Activated CD8-positive, alpha-beta T cell treated with anti-CD3 and anti-CD28 coated beads for 36 hours (primary cell): ENCODE results near the gene SND1. TPM values are rescaled to one million over a fixed set of nuclear protein-coding genes. Genes with fewer than 3 reads are reported as not detected.

Source experiments
- ATAC-seq: fragments of 200-7000 bp; cut with Tn5 transposase; one replicate; pipeline ENCODE4 v1.10.0; 2021; ENCODE audit warnings: mild to moderate bottlenecking, moderate library complexity
- CTCF ChIA-PET: fragments of 350-600 bp; sonication (Branson Sonifier 250); formaldehyde crosslinking; loops from one replicate; lab custom pipeline; 2021; ENCODE audit warnings: antibody characterized with exemption; lab: Charles Lee
- POLR2A ChIA-PET: fragments of 350-600 bp; sonication (Branson Sonifier 250); formaldehyde crosslinking; loops from one replicate; lab custom pipeline; 2021; ENCODE audit warnings: antibody characterized with exemption; lab: Charles Lee
- DNase-seq: peaks from one replicate; pipeline ENCODE4 v3.0.0-alpha.2; 2020
- H3K27ac Mint-ChIP-seq: one replicate; pipeline ENCODE4 v1.8.0; 2021; ENCODE audit warnings: mild to moderate bottlenecking, mixed read lengths
- H3K27me3 Mint-ChIP-seq: one replicate; pipeline ENCODE4 v1.8.0; 2021; ENCODE audit warnings: mixed read lengths
- H3K36me3 Mint-ChIP-seq: one replicate; pipeline ENCODE4 v1.8.0; 2021; ENCODE audit warnings: low read depth, mixed read lengths
- H3K4me1 Mint-ChIP-seq: one replicate; pipeline ENCODE4 v1.8.0; 2021; ENCODE audit warnings: low read depth, mixed read lengths
- H3K4me3 Mint-ChIP-seq: one replicate; pipeline ENCODE4 v1.8.0; 2021; ENCODE audit warnings: mild to moderate bottlenecking, moderate library complexity, mixed read lengths
- H3K9me3 Mint-ChIP-seq: one replicate; pipeline ENCODE4 v1.8.0; 2021; ENCODE audit warnings: mixed read lengths
- CTCF ChIP-seq: fragments of 200-600 bp; IDR thresholded peaks from one replicate; pipeline ENCODE4 v1.8.0; 2022; ENCODE audit warnings: antibody characterized with exemption, mild to moderate bottlenecking
- intact Hi-C: fragments of 100-400 bp; cut with micrococcal nuclease; formaldehyde crosslinking; loops from one replicate; pipeline ENCODE4 v1.10.0; 2022
- total RNA-seq, 2 experiments: library from RNA; stranded (reverse); gene quantifications; one replicate each; pipeline ENCODE4 v1.2.3, GENCODE V29; 2021

The SND1 gene
- total RNA-seq, 2 experiments from 2014 or later = 206 to 208 TPM

- TF ChIP-seq CTCF = no peak
- no peak for DNase-seq
- no peak overlapping the region for H3K4me3 Mint-ChIP-seq
- ATAC-seq = peak; percentile 19
- POLR2A ChIA-PET = interaction anchor here (0.6 to 2.1 kb wide), 5 partner anchors 9 to 434 kb away, joined by 3 to 11 read pairs (median 4); partner anchors contain the start of gene GCC1
- peaks cover 37% of the 10 kb centered on the region for H3K36me3 Mint-ChIP-seq
- H3K9me3 Mint-ChIP-seq = no peaks in the 10 kb centered on the region
- intact Hi-C loops = no loop called here
- CTCF ChIA-PET = no interaction called here
- peak overlapping the region; percentile 89 for H3K27ac Mint-ChIP-seq
- no peaks in the 10 kb centered on the region for H3K27me3 Mint-ChIP-seq
- H3K4me1 Mint-ChIP-seq = peaks cover 32% of the 10 kb centered on the region
Observed at GRCh38 chr7:127652333-127653248, 597 bp downstream of the SND1 start.

- ATAC-seq (no peak), DNase-seq (no peak)
- Mint-ChIP-seq H3K9me3 (no peaks in the 10 kb centered on the region), H3K36me3 (peaks cover 41% of the 10 kb centered on the region), H3K27ac (peak overlapping the region; percentile 84), H3K4me3 (no peak overlapping the region), H3K4me1 (peaks cover 35% of the 10 kb centered on the region), H3K27me3 (no peaks in the 10 kb centered on the region)
- no peak for TF ChIP-seq CTCF
- intact Hi-C loops = no loop called here
- CTCF ChIA-PET = no interaction called here
- POLR2A ChIA-PET = interaction anchor here (0.7 to 1.4 kb wide), 2 partner anchors 13 to 435 kb away, joined by 4 read pairs; no protein-coding TSS in a partner anchor
Observed at GRCh38 chr7:127653396-127653795, 1.4 kb downstream of the SND1 start.

- Mint-ChIP-seq H3K27me3 (no peaks in the 10 kb centered on the region), H3K4me1 (peaks cover 41% of the 10 kb centered on the region), H3K4me3 (no peak overlapping the region), H3K9me3 (no peaks in the 10 kb centered on the region), H3K36me3 (peaks cover 51% of the 10 kb centered on the region), H3K27ac (peak overlapping the region; percentile 84)
- ATAC-seq = no peak
- intact Hi-C loops = no loop called here
- DNase-seq = peak; percentile 7
- TF ChIP-seq CTCF = no peak
- ChIA-PET POLR2A (interaction anchor here (0.5 to 1.4 kb wide), 2 partner anchors 12 to 609 kb away, joined by 3 to 4 read pairs; no protein-coding TSS in a partner anchor), CTCF (interaction anchor here (1.2 kb wide), 1 partner anchor 66 kb away, joined by 3 read pairs; the partner anchor contains the start of gene ARF5)
Observed at GRCh38 chr7:127654404-127655394, 2.7 kb downstream of the SND1 start.

- Mint-ChIP-seq H3K4me3 (no peak overlapping the region), H3K36me3 (peaks cover 58% of the 10 kb centered on the region), H3K4me1 (peaks cover 45% of the 10 kb centered on the region), H3K27ac (no peak overlapping the region), H3K27me3 (no peaks in the 10 kb centered on the region), H3K9me3 (no peaks in the 10 kb centered on the region)
- ChIA-PET POLR2A (interaction anchor here (0.5 to 1.0 kb wide), 2 partner anchors 11 to 608 kb away, joined by 3 to 6 read pairs; no protein-coding TSS in a partner anchor), CTCF (no interaction called here)
- TF ChIP-seq CTCF = no peak
- DNase-seq (no peak), ATAC-seq (no peak)
- intact Hi-C loops = no loop called here
Observed at GRCh38 chr7:127655720-127656119, 3.7 kb downstream of the SND1 start.
